Stimulated activated CD8-positive, alpha-beta memory T cell treated with anti-CD3 and anti-CD28 coated beads, Interleukin-12 subunit alpha, Interleukin-12 subunit beta, amount 100 ng/mL, for 24 hours (primary cell): Measurements from ENCODE around the gene PDCD10.

ENCODE experiments used
- DNase-seq: peaks from one replicate; pipeline ENCODE4 v3.0.0-alpha.2; 2020; ENCODE audit errors: extremely low read depth

PDCD10 gene

GRCh38 chr3:167735233-167736138 is 794 bp upstream of the PDCD10 start, which contains the start of gene SERPINI1:
SERPINI1 (plus strand) TSS chr3:167735721; CDS start chr3:167789129, 53,408 bp downstream.
- DNase-seq = peak; percentile 47

- no peak for DNase-seq
Observed at GRCh38 chr3:167733961-167734497, 663 bp downstream of the PDCD10 start.

GRCh38 chr3:167732313-167733065 is 2.2 kb downstream of the PDCD10 start:
- no peak for DNase-seq

- no peak for DNase-seq
Observed at GRCh38 chr3:167731393-167731792, 3.3 kb downstream of the PDCD10 start.

GRCh38 chr3:167729591-167729990 is 5.1 kb downstream of the PDCD10 start:
- DNase-seq = no peak

- DNase-seq = no peak
Observed at GRCh38 chr3:167728632-167729323, 5.9 kb downstream of the PDCD10 start.

- no peak for DNase-seq
Observed at GRCh38 chr3:167728176-167728575, 6.5 kb downstream of the PDCD10 start.

- DNase-seq = no peak
Observed at GRCh38 chr3:167723872-167724271, 10.8 kb downstream of the PDCD10 start.

- DNase-seq = no peak
Observed at GRCh38 chr3:167723025-167723512, 11.6 kb downstream of the PDCD10 start.

- DNase-seq = no peak
Observed at GRCh38 chr3:167718582-167718981, 16.1 kb downstream of the PDCD10 start.

GRCh38 chr3:167716920-167717319 is 17.8 kb downstream of the PDCD10 start:
- DNase-seq = no peak

GRCh38 chr3:167714871-167715270 is 19.8 kb downstream of the PDCD10 start:
- DNase-seq = no peak

GRCh38 chr3:167712445-167712844 is 22.2 kb downstream of the PDCD10 start:
- DNase-seq = no peak

- DNase-seq = no peak
Observed at GRCh38 chr3:167711439-167711838, 23.3 kb downstream of the PDCD10 start.

GRCh38 chr3:167710552-167710951 is 24.1 kb downstream of the PDCD10 start:
- DNase-seq = no peak

- no peak for DNase-seq
Observed at GRCh38 chr3:167709690-167710089, 25.0 kb downstream of the PDCD10 start.

- DNase-seq = no peak
Observed at GRCh38 chr3:167705840-167706239, 28.9 kb downstream of the PDCD10 start.

- no peak for DNase-seq
Observed at GRCh38 chr3:167700926-167701325, 33.8 kb downstream of the PDCD10 start.

GRCh38 chr3:167700046-167700445 is 34.6 kb downstream of the PDCD10 start:
- no peak for DNase-seq

- DNase-seq = no peak
Observed at GRCh38 chr3:167694121-167694520, 40.6 kb downstream of the PDCD10 start.

- no peak for DNase-seq
Observed at GRCh38 chr3:167691366-167691765, 43.3 kb downstream of the PDCD10 start.
